Keratinocyte (primary cell): ENCODE measurements around the gene PARD6G. TPM values are rescaled to one million over a fixed set of nuclear protein-coding genes. Genes with fewer than 3 reads are reported as not detected.

Experiments used
- DNase-seq: peaks from one replicate; pipeline ENCODE4 v3.0.0-alpha.2; 2011; ENCODE audit warnings: low read depth, missing footprints, low spot score
- FAIRE-seq: peaks from 2 replicates; lab custom pipeline; 2011; peaks lifted over from hg19 to GRCh38; lab: Jason Lieb, UNC
- H2AFZ ChIP-seq: 2 replicates; pipeline ENCODE4 v1.6.0; 2012; ENCODE audit warnings: low read length, control low read depth, inconsistent platforms; ENCODE audit not compliant: control insufficient read depth
- H3K27ac ChIP-seq: 2 replicates; pipeline ENCODE4 v1.5.1; 2011; ENCODE audit warnings: low read length; ENCODE audit not compliant: control insufficient read depth, insufficient read depth
- H3K27me3 ChIP-seq: 3 replicates; pipeline ENCODE4 v1.6.0; 2011; ENCODE audit warnings: low read length; ENCODE audit not compliant: control insufficient read depth, insufficient read depth; ENCODE audit errors: extremely low read depth
- H3K36me3 ChIP-seq, 2 experiments: 2 replicates in 1 of 2; 3 replicates in 1 of 2; pipeline ENCODE4 v1.5.1; 2011; ENCODE audit warnings: low read length in 2 of 2, mild to moderate bottlenecking in 1 of 2; ENCODE audit not compliant: control insufficient read depth in 2 of 2, insufficient read depth in 2 of 2; ENCODE audit errors: extremely low read depth in 1 of 2
- H3K4me1 ChIP-seq: 3 replicates; pipeline ENCODE4 v1.5.1; 2011; ENCODE audit warnings: low read length; ENCODE audit not compliant: control insufficient read depth, insufficient read depth; ENCODE audit errors: extremely low read depth
- H3K4me2 ChIP-seq: 3 replicates; pipeline ENCODE4 v1.6.0; 2011; ENCODE audit warnings: low read depth, low read length; ENCODE audit not compliant: control insufficient read depth, insufficient read depth; ENCODE audit errors: extremely low read depth
- H3K4me3 ChIP-seq, 3 experiments: fragments of 200-600 bp in 1 of 3; sonication (generic) in 1 of 3; 2 replicates in 2 of 3; 3 replicates in 1 of 3; pipeline ENCODE4 v1.5.1; 2011 to 2016; ENCODE audit warnings: low read length in 3 of 3, mild to moderate bottlenecking in 3 of 3, control low read depth in 2 of 3, inconsistent platforms in 1 of 3, low read depth in 1 of 3, mixed read lengths in 1 of 3, mixed run types in 1 of 3, moderate library complexity in 1 of 3; ENCODE audit not compliant: control insufficient read depth in 2 of 3, insufficient read depth in 2 of 3; ENCODE audit errors: extremely low read depth in 1 of 3
- H3K79me2 ChIP-seq: 2 replicates; pipeline ENCODE4 v1.6.0; 2012; ENCODE audit warnings: low read length; ENCODE audit not compliant: control insufficient read depth, insufficient read depth
- H3K9ac ChIP-seq: 3 replicates; pipeline ENCODE4 v1.6.0; 2011; ENCODE audit warnings: low read length; ENCODE audit not compliant: control insufficient read depth, insufficient read depth; ENCODE audit errors: extremely low read depth
- H3K9me1 ChIP-seq: 3 replicates; pipeline ENCODE4 v1.6.0; 2011; ENCODE audit warnings: low read length; ENCODE audit not compliant: control insufficient read depth, insufficient read depth; ENCODE audit errors: extremely low read depth
- H3K9me3 ChIP-seq: 2 replicates; pipeline ENCODE4 v1.5.1; 2012; ENCODE audit warnings: low read depth, low read length; ENCODE audit not compliant: control insufficient read depth
- H4K20me1 ChIP-seq: 3 replicates; pipeline ENCODE4 v1.6.0; 2011; ENCODE audit warnings: low read length; ENCODE audit not compliant: control insufficient read depth, insufficient read depth; ENCODE audit errors: extremely low read depth
- CTCF ChIP-seq, 3 experiments: IDR thresholded peaks in 1 of 3; conservative IDR thresholded peaks in 1 of 3; optimal IDR thresholded peaks in 1 of 3; 2 replicates in 2 of 3; 3 replicates in 1 of 3; pipeline versions ENCODE3 to v1.5.1; 2011; ENCODE audit warnings: low read length in 3 of 3, mild to moderate bottlenecking in 3 of 3, moderate library complexity in 2 of 3, control low read depth in 1 of 3, inconsistent platforms in 1 of 3; ENCODE audit not compliant: insufficient read depth in 2 of 3; ENCODE audit errors: extremely low read depth in 1 of 3
- EZH2 ChIP-seq: IDR thresholded peaks from one replicate; pipeline ENCODE4 v1.6.1; 2012; ENCODE audit warnings: inconsistent platforms, mild to moderate bottlenecking, low read length, moderate library complexity
- dilution Hi-C: fragments of 300-500 bp; cut with MboI; formaldehyde crosslinking; loops from one replicate; pipeline ENCODE4 v1.7.0; 2020; ENCODE audit warnings: low sequenced_read_pairs; ENCODE audit not compliant: extremely low pct_ligation_motif_present
- polyA plus RNA-seq, 5 experiments: library from polyadenylated mRNA; depleted of rRNA in 3 of 5; stranded (reverse) in 3 of 5; stranded (forward) in 1 of 5; unstranded in 1 of 5; fragments of >200 nt; gene quantifications; 1 replicate in 1 of 5; 2 replicates in 3 of 5; 3 replicates in 1 of 5; pipeline versions ENCODE4 v1.2.1 to v1.2.3, GENCODE V29; 2011 to 2012; ENCODE audit warnings: missing spikeins in 2 of 5, low read depth in 1 of 5, low replicate concordance in 1 of 5

The PARD6G gene
- polyA plus RNA-seq, 1 donor (not counting 4 experiments of a cell fraction or from before 2014, with no cell fraction given) = 21.3 TPM

- FAIRE-seq (no peak), DNase-seq (no peak)
- no peak overlapping the region for H3K4me3 ChIP-seq
- H3K27me3 ChIP-seq = no peaks in the 10 kb centered on the region
- no peak overlapping the region for H3K4me2 ChIP-seq
- H3K36me3 ChIP-seq = peaks cover 0 to 2% of the 10 kb centered on the region in 2 experiments
- H3K79me2 ChIP-seq = peaks cover 14% of the 10 kb centered on the region
- peaks cover 10% of the 10 kb centered on the region for H3K4me1 ChIP-seq
- TF ChIP-seq EZH2 (no peak), CTCF (optimal IDR thresholded peaks at IDR 0.05 in 1 of 3, IDR thresholded peaks at IDR 0.05 in 1 of 3, conservative IDR thresholded peaks at IDR 0.05 in 1 of 3; ENCODE audit: extremely low read depth in 1 of 3, insufficient read depth in 2 of 3, low read length in 3 of 3) (no peak)
- H3K9ac ChIP-seq = no peak overlapping the region
- dilution Hi-C loops = no loop called here
- no peak overlapping the region for H3K27ac ChIP-seq
- no peaks in the 10 kb centered on the region for H3K9me3 ChIP-seq
- no peaks in the 10 kb centered on the region for H3K9me1 ChIP-seq
- H4K20me1 ChIP-seq = no peaks in the 10 kb centered on the region
- H2AFZ ChIP-seq = no peak overlapping the region
Measured at GRCh38 chr18:80185545-80185944, 61.8 kb downstream of the PARD6G start.

- H3K27me3 ChIP-seq = no peaks in the 10 kb centered on the region
- H3K27ac ChIP-seq = no peak overlapping the region
- no peak overlapping the region for H3K9ac ChIP-seq
- H3K9me3 ChIP-seq = no peaks in the 10 kb centered on the region
- no peak overlapping the region for H3K4me2 ChIP-seq
- H3K4me1 ChIP-seq = peaks cover 22% of the 10 kb centered on the region
- peaks cover 14% of the 10 kb centered on the region for H3K79me2 ChIP-seq
- no peak for DNase-seq
- no peak for FAIRE-seq
- TF ChIP-seq CTCF (optimal IDR thresholded peaks at IDR 0.05 in 1 of 3, IDR thresholded peaks at IDR 0.05 in 1 of 3, conservative IDR thresholded peaks at IDR 0.05 in 1 of 3; ENCODE audit: extremely low read depth in 1 of 3, insufficient read depth in 2 of 3, low read length in 3 of 3) (no peak), EZH2 (no peak)
- H3K9me1 ChIP-seq = peaks cover 4% of the 10 kb centered on the region
- H3K4me3 ChIP-seq = no peak overlapping the region
- H2AFZ ChIP-seq = no peak overlapping the region
- H4K20me1 ChIP-seq = no peaks in the 10 kb centered on the region
- dilution Hi-C loops = no loop called here
- peaks cover 0 to 1% of the 10 kb centered on the region in 2 experiments for H3K36me3 ChIP-seq
Measured at GRCh38 chr18:80184243-80184772, 63.0 kb downstream of the PARD6G start.
